ENCODE data around the gene TGIF2. TPM values are rescaled to one million over a fixed set of nuclear protein-coding genes. Genes with fewer than 3 reads are reported as not detected.
A peak's percentile ranks its signal among the peaks of the same experiment; 100 is the strongest.

The TGIF2 gene
- total and polyA plus RNA-seq, 2 of the 13 experiments (the other 11 are each of a cell fraction or from before 2014, with no cell fraction given): 41.3 to 53.9 TPM

DNA sequence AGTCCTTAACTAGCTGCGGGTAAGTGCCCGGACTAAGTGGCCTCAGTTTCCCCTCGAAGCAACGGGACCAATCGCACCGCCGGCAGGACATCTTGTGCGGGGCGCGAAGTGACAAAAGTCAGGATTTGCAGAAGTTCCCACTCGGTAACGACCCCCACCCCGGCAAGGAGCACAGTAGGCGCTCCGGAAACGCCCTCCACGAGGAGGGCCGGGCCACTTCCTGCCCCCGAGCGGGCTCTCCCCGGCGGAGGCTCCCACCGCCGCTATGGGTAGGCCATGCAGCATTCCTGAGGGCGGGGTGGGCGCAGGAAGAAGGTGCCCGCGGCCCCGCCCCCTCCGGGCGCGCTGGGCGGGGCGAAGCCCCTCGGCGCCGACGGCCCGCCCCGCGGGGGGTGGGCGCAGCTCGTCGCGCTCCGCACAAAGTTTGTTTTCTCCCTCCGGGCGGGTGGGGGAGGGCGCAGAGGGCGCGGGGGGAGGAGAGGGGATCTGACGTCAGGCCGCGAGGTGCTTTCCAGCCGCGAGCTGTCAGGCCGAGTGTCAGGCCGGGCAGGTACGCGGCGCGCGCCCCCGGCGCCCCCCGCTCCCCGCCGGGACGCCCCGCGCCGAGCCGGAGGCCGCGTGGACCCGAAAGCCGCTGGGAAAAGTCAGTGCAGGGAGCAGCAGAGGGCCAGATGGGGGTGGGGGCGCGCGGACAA is at the start of gene TGIF2 (continued):
- TF ChIP-seq ZNF891 (CRISPR knock-in tag; IDR thresholded peaks at IDR 0.05) (peak; percentile 91), ZEB1 (IDR thresholded peaks at IDR 0.05; ENCODE audit: insufficient replicate concordance, low read depth) (no peak), HMG20A (CRISPR knock-in tag; IDR thresholded peaks at IDR 0.05; ENCODE audit: borderline replicate concordance) (peak; percentile 23; the same call in 1 of the 2 replicates), ZNF230 (CRISPR knock-in tag; IDR thresholded peaks at IDR 0.05) (peak; percentile 79; the same call in 1 of the 2 replicates), NPAS2 (CRISPR knock-in tag; IDR thresholded peaks at IDR 0.05; ENCODE audit: borderline replicate concordance) (no peak), ZNF30 (CRISPR knock-in tag; IDR thresholded peaks at IDR 0.05) (no peak), NFE2 (CRISPR knock-in tag; IDR thresholded peaks at IDR 0.05) (no peak), ZNF460 (CRISPR knock-in tag; IDR thresholded peaks at IDR 0.05; ENCODE audit: borderline replicate concordance) (peak; percentile 28; the same call in 1 of the 2 replicates), TP53 (CRISPR knock-in tag; conservative IDR thresholded peaks at IDR 0.05) (peak; percentile 93; the same call in 1 of the 2 replicates), ZNF570 (CRISPR knock-in tag; IDR thresholded peaks at IDR 0.05; ENCODE audit: borderline replicate concordance) (no peak), KMT2B (CRISPR knock-in tag; IDR thresholded peaks at IDR 0.05) (peak; percentile 81), HOXD1 (CRISPR knock-in tag; IDR thresholded peaks at IDR 0.05) (peak; percentile 71), REPIN1 (CRISPR knock-in tag; IDR thresholded peaks at IDR 0.05; ENCODE audit: borderline replicate concordance, low read depth) (peak; percentile 90), KLF15 (CRISPR knock-in tag; IDR thresholded peaks at IDR 0.05; ENCODE audit: borderline replicate concordance) (peak; percentile 89; the same call in 1 of the 2 replicates)
- TF ChIP-seq, protein P1, sequence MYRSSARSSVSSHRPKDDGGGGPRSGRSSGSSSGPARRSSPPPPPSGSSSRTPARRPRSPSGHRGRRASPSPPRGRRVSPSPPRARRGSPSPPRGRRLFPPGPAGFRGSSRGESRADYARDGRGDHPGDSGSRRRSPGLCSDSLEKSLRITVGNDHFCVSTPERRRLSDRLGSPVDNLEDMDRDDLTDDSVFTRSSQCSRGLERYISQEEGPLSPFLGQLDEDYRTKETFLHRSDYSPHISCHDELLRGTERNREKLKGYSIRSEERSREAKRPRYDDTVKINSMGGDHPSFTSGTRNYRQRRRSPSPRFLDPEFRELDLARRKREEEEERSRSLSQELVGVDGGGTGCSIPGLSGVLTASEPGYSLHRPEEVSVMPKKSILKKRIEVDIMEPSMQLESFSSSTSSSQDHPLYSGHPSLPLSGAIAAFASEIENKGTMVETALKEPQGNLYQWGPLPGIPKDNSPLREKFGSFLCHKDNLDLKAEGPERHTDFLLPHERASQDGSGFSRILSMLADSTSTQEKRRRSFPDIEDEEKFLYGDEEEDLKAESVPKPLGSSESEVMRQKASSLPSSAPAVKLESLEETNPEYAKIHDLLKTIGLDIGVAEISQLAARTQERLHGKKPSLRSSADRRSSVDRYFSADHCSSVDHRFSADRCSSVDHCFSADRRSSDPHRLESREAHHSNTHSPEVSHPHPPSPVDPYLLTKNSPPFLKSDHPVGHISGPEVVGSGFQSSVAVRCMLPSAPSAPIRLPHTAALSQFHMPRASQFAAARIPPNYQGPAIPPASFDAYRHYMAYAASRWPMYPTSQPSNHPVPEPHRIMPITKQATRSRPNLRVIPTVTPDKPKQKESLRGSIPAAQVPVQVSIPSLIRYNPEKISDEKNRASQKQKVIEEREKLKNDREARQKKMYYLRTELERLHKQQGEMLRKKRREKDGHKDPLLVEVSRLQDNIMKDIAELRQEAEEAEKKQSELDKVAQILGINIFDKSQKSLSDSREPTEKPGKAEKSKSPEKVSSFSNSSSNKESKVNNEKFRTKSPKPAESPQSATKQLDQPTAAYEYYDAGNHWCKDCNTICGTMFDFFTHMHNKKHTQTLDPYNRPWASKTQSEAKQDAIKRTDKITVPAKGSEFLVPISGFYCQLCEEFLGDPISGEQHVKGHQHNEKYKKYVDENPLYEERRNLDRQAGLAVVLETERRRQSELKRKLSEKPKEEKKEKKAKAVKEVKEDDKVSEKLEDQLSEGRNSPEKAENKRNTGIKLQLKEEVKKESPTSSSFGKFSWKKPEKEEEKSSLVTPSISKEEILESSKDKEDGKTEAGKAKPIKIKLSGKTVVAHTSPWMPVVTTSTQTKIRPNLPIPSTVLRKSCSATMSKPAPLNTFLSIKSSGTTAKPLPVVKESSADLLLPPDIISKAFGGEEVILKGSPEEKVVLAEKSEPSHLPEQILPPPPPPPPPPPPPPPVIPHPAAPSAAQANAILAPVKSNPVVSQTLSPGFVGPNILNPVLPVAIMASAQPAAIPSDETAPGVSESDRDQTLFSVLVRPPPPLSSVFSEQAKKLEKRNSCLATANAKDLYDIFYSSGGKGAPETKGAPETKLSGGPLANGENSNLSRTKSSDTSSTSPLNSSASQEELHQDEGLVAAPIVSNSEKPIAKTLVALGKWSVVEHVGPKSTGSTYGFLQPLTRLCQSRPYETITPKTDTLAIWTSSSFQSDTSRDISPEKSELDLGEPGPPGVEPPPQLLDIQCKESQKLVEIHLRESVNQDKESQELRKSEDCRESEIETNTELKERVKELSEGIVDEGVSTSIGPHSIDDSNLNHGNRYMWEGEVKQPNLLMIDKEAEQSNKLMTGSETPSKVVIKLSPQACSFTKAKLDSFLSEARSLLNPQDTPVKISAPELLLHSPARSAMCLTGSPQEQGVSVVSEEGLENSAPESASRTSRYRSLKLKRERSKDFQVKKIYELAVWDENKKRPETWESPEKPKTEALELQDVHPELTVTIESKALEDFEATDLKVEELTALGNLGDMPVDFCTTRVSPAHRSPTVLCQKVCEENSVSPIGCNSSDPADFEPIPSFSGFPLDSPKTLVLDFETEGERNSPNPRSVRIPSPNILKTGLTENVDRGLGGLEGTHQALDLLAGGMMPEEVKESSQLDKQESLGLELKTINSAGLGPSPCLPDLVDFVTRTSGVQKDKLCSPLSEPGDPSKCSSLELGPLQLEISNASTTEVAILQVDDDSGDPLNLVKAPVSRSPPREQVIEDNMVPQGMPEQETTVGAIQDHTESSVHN (CRISPR knock-in tag; IDR thresholded peaks at IDR 0.05): no peak
- TF ChIP-seq, protein P2, sequence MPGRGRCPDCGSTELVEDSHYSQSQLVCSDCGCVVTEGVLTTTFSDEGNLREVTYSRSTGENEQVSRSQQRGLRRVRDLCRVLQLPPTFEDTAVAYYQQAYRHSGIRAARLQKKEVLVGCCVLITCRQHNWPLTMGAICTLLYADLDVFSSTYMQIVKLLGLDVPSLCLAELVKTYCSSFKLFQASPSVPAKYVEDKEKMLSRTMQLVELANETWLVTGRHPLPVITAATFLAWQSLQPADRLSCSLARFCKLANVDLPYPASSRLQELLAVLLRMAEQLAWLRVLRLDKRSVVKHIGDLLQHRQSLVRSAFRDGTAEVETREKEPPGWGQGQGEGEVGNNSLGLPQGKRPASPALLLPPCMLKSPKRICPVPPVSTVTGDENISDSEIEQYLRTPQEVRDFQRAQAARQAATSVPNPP (CRISPR knock-in tag; IDR thresholded peaks at IDR 0.05): peak; percentile 67
- TF ChIP-seq, protein P3, sequence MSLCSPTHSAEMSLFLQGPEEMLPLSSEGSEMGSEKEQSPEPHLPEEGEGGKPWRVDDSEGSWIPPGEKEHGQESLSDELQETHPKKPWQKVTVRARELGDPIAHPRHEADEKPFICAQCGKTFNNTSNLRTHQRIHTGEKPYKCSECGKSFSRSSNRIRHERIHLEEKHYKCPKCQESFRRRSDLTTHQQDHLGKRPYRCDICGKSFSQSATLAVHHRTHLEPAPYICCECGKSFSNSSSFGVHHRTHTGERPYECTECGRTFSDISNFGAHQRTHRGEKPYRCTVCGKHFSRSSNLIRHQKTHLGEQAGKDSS (CRISPR knock-in tag; IDR thresholded peaks at IDR 0.05; ENCODE audit: borderline replicate concordance, low read depth): no peak
- TF ChIP-seq, protein P4, sequence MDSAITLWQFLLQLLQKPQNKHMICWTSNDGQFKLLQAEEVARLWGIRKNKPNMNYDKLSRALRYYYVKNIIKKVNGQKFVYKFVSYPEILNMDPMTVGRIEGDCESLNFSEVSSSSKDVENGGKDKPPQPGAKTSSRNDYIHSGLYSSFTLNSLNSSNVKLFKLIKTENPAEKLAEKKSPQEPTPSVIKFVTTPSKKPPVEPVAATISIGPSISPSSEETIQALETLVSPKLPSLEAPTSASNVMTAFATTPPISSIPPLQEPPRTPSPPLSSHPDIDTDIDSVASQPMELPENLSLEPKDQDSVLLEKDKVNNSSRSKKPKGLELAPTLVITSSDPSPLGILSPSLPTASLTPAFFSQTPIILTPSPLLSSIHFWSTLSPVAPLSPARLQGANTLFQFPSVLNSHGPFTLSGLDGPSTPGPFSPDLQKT (CRISPR knock-in tag; IDR thresholded peaks at IDR 0.05; ENCODE audit: borderline replicate concordance): peak; percentile 93; the same call in 1 of the 2 replicates
